ENCODE measurements around the gene FUCA2. TPM values are rescaled to one million over a fixed set of nuclear protein-coding genes. Genes with fewer than 3 reads are reported as not detected.

The FUCA2 gene
- total RNA-seq, 1 donor from 2014 or later = 64.0 TPM

DNA sequence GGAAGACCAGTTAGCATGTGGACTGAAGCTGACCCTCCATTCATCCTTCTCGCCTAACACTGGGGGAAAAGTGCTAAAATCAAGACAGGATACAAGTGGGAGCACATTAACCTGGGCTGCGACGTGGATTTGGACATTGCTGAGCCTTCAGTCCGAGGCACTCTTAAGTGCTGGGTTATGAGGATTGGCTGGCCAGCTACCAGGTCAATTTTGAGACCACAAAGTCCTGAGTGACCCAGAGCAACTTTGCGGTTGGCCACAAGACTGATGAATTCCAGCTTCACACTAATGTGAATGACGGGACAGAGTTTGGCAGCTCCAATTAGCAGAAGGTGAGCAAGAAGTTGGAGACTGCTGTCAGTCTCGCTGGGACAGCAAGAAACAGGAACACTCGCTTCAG, 20.7 kb downstream of the FUCA2 start:
- no peak overlapping the region for H3K27ac ChIP-seq (ENCODE audit: low read depth, low read length)
- H4K20me1 ChIP-seq (ENCODE audit: insufficient read depth, low read length) = no peaks in the 10 kb centered on the region
- H3K4me3 ChIP-seq (ENCODE audit: insufficient read depth, low read depth, low read length) = no peak overlapping the region
- H3K79me2 ChIP-seq (ENCODE audit: insufficient read depth, low read length) = no peaks in the 10 kb centered on the region
- Mint-ChIP-seq H3K4me3 (ENCODE audit: unreplicated experiment) (no peak overlapping the region), H3K36me3 (ENCODE audit: low read depth, unreplicated experiment) (no peaks in the 10 kb centered on the region), H3K4me1 (ENCODE audit: low read depth, unreplicated experiment) (no peaks in the 10 kb centered on the region), H3K27ac (ENCODE audit: unreplicated experiment) (no peak overlapping the region), H3K9me3 (ENCODE audit: unreplicated experiment) (no peaks in the 10 kb centered on the region), H3K27me3 (ENCODE audit: low read depth, unreplicated experiment) (no peaks in the 10 kb centered on the region)
- no peaks in the 10 kb centered on the region for H3K9me3 ChIP-seq (ENCODE audit: insufficient read depth, low read depth, low read length)
- H3K9ac ChIP-seq (ENCODE audit: low read length) = no peak overlapping the region
- no peaks in the 10 kb centered on the region for H3K4me1 ChIP-seq (ENCODE audit: insufficient read depth, low read length)
- no peak overlapping the region for H2AFZ ChIP-seq (ENCODE audit: low read depth, low read length)
- no peak overlapping the region for H3K4me2 ChIP-seq (ENCODE audit: low read length)
- no peaks in the 10 kb centered on the region for H3K27me3 ChIP-seq (ENCODE audit: insufficient read depth, low read length)
- FAIRE-seq (no peak), DNase-seq (ENCODE audit: low read depth) (no peak)
- peaks cover 16% of the 10 kb centered on the region for H3K36me3 ChIP-seq (ENCODE audit: insufficient read depth, low read length)
- TF ChIP-seq, protein P1, sequence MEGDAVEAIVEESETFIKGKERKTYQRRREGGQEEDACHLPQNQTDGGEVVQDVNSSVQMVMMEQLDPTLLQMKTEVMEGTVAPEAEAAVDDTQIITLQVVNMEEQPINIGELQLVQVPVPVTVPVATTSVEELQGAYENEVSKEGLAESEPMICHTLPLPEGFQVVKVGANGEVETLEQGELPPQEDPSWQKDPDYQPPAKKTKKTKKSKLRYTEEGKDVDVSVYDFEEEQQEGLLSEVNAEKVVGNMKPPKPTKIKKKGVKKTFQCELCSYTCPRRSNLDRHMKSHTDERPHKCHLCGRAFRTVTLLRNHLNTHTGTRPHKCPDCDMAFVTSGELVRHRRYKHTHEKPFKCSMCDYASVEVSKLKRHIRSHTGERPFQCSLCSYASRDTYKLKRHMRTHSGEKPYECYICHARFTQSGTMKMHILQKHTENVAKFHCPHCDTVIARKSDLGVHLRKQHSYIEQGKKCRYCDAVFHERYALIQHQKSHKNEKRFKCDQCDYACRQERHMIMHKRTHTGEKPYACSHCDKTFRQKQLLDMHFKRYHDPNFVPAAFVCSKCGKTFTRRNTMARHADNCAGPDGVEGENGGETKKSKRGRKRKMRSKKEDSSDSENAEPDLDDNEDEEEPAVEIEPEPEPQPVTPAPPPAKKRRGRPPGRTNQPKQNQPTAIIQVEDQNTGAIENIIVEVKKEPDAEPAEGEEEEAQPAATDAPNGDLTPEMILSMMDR (IDR thresholded peaks at IDR 0.05; ENCODE audit: insufficient read depth, low read depth, low read length) = no peak
- no peak for TF ChIP-seq EZH2 (IDR thresholded peaks at IDR 0.05; ENCODE audit: insufficient read depth, low read length)

DNA sequence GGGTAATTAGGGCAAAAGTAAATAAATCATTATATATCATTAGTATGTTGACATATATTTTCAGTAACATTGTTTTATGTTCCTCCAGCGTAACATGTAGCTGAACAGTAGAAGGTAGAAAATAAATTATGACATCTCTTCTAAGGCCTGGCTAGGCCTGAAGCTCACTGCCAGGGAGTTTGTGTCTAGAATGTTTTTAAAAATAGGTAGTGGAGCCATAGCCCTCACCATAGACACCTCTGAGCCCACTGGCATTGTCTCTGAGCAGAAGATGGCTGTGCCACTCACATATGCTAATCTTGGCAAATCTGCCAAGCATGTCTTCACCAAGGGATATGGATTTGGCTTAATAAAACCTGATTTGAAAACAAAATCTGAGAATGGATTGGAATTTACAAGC, 21.3 kb downstream of the FUCA2 start:
- no peak overlapping the region for H3K4me2 ChIP-seq (ENCODE audit: low read length)
- no peaks in the 10 kb centered on the region for H3K27me3 ChIP-seq (ENCODE audit: insufficient read depth, low read length)
- H3K27me3 Mint-ChIP-seq (ENCODE audit: low read depth, unreplicated experiment) = no peaks in the 10 kb centered on the region
- no peaks in the 10 kb centered on the region for H3K4me1 ChIP-seq (ENCODE audit: insufficient read depth, low read length)
- no peak overlapping the region for H3K4me3 Mint-ChIP-seq (ENCODE audit: unreplicated experiment)
- H3K4me1 Mint-ChIP-seq (ENCODE audit: low read depth, unreplicated experiment) = no peaks in the 10 kb centered on the region
- H3K27ac ChIP-seq (ENCODE audit: low read depth, low read length) = no peak overlapping the region
- peaks cover 12% of the 10 kb centered on the region for H3K36me3 ChIP-seq (ENCODE audit: insufficient read depth, low read length)
- H3K9me3 Mint-ChIP-seq (ENCODE audit: unreplicated experiment) = no peaks in the 10 kb centered on the region
- H3K27ac Mint-ChIP-seq (ENCODE audit: unreplicated experiment) = no peak overlapping the region
- FAIRE-seq (no peak), DNase-seq (ENCODE audit: low read depth) (no peak)
- no peaks in the 10 kb centered on the region for H3K9me3 ChIP-seq (ENCODE audit: insufficient read depth, low read depth, low read length)
- H2AFZ ChIP-seq (ENCODE audit: low read depth, low read length) = no peak overlapping the region
- TF ChIP-seq, protein P1 (IDR thresholded peaks at IDR 0.05; ENCODE audit: insufficient read depth, low read depth, low read length) = no peak
- no peak for TF ChIP-seq EZH2 (IDR thresholded peaks at IDR 0.05; ENCODE audit: insufficient read depth, low read length)
- H3K4me3 ChIP-seq (ENCODE audit: insufficient read depth, low read depth, low read length) = no peak overlapping the region
- no peak overlapping the region for H3K9ac ChIP-seq (ENCODE audit: low read length)
- H4K20me1 ChIP-seq (ENCODE audit: insufficient read depth, low read length) = no peaks in the 10 kb centered on the region
- H3K36me3 Mint-ChIP-seq (ENCODE audit: low read depth, unreplicated experiment) = no peaks in the 10 kb centered on the region
- H3K79me2 ChIP-seq (ENCODE audit: insufficient read depth, low read length) = no peaks in the 10 kb centered on the region

DNA sequence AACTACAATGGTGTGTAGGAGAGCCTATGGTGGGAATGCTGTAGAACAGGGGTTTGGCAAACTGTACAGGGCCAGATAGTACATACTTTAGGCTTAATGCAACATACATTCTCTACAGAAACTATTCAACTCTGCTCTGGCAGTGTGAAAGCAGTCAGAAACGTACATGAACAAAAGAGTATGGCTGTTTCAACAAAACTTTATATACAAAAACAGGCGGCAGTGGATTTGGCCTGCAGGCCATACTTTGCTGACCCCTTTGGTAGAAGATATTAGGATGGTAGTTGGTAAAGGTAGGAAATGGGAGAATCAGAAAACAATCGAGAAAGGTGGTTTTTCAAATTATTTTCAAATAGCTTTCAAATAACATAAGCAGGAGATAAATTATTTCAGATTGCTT, 24.8 kb downstream of the FUCA2 start:
- Mint-ChIP-seq H3K27ac (ENCODE audit: unreplicated experiment) (no peak overlapping the region), H3K4me3 (ENCODE audit: unreplicated experiment) (no peak overlapping the region), H3K27me3 (ENCODE audit: low read depth, unreplicated experiment) (no peaks in the 10 kb centered on the region), H3K36me3 (ENCODE audit: low read depth, unreplicated experiment) (no peaks in the 10 kb centered on the region), H3K9me3 (ENCODE audit: unreplicated experiment) (no peaks in the 10 kb centered on the region), H3K4me1 (ENCODE audit: low read depth, unreplicated experiment) (peaks cover 3% of the 10 kb centered on the region)
- H3K79me2 ChIP-seq (ENCODE audit: insufficient read depth, low read length) = no peaks in the 10 kb centered on the region
- H3K36me3 ChIP-seq (ENCODE audit: insufficient read depth, low read length) = peaks cover 3% of the 10 kb centered on the region
- H3K4me1 ChIP-seq (ENCODE audit: insufficient read depth, low read length) = no peaks in the 10 kb centered on the region
- H2AFZ ChIP-seq (ENCODE audit: low read depth, low read length) = no peak overlapping the region
- no peak overlapping the region for H3K27ac ChIP-seq (ENCODE audit: low read depth, low read length)
- H4K20me1 ChIP-seq (ENCODE audit: insufficient read depth, low read length) = no peaks in the 10 kb centered on the region
- no peaks in the 10 kb centered on the region for H3K27me3 ChIP-seq (ENCODE audit: insufficient read depth, low read length)
- H3K9me3 ChIP-seq (ENCODE audit: insufficient read depth, low read depth, low read length) = no peaks in the 10 kb centered on the region
- H3K9ac ChIP-seq (ENCODE audit: low read length) = no peak overlapping the region
- DNase-seq (ENCODE audit: low read depth) (no peak), FAIRE-seq (no peak)
- H3K4me2 ChIP-seq (ENCODE audit: low read length) = no peak overlapping the region
- H3K4me3 ChIP-seq (ENCODE audit: insufficient read depth, low read depth, low read length) = no peak overlapping the region
- TF ChIP-seq EZH2 (IDR thresholded peaks at IDR 0.05; ENCODE audit: insufficient read depth, low read length) = no peak
- TF ChIP-seq, protein P1 (IDR thresholded peaks at IDR 0.05; ENCODE audit: insufficient read depth, low read depth, low read length) = no peak
